Adrenal gland (tissue), 12 donors: ENCODE results near the gene STRN3. TPM values are rescaled to one million over a fixed set of nuclear protein-coding genes. Genes with fewer than 3 reads are reported as not detected.
"Not testable (repeated sequence)": the region's sequence is repeated elsewhere in the genome, so short reads cannot be mapped to it uniquely, and the experiment has no call there.

Source experiments
- DNase-seq, 7 donors: peaks; one replicate each; pipeline ENCODE4 v3.0.0-alpha.2; 2019 to 2020
- H3K27ac ChIP-seq, 5 donors: fragments of 200-600 bp; sonication (generic) in 4 of 5; 1 replicate in 3 of 5; 2 replicates in 2 of 5; pipeline versions ENCODE4 v1.5.1 to v1.8.0; 2016 to 2020; ENCODE audit warnings: mild to moderate bottlenecking in 1 of 5
- H3K27me3 ChIP-seq: fragments of 200-600 bp; 2 replicates; pipeline ENCODE4 v1.8.0; 2021
- H3K36me3 ChIP-seq, 2 donors: fragments of 200-600 bp; replicated peaks in 1 of 2; 1 replicate in 1 of 2; 2 replicates in 1 of 2; pipeline versions ENCODE4 v1.5.1 to v1.8.0; 2018 to 2022
- H3K4me1 ChIP-seq, 2 donors: fragments of 200-600 bp; replicated peaks in 1 of 2; 1 replicate in 1 of 2; 2 replicates in 1 of 2; pipeline versions ENCODE4 v1.5.1 to v1.8.0; 2018 to 2021
- H3K4me3 ChIP-seq, 4 donors: fragments of 200-600 bp; sonication (generic) in 3 of 4; one replicate each; pipeline ENCODE4 v1.5.1; 2016 to 2018
- H3K9me3 ChIP-seq, 3 donors: fragments of 200-600 bp; sonication (generic) in 1 of 3; replicated peaks in 1 of 3; 1 replicate in 2 of 3; 2 replicates in 1 of 3; pipeline versions ENCODE4 v1.5.1 to v1.8.0; 2016 to 2021
- CTCF ChIP-seq, 6 experiments: fragments of 450-650 bp in 4 of 6; fragments of 200-600 bp in 2 of 6; sonication (generic) in 1 of 6; IDR thresholded peaks; 1 replicate in 5 of 6; 2 replicates in 1 of 6; pipeline versions ENCODE4 v1.5.1 to v1.8.0; 2016 to 2021; ENCODE audit warnings: antibody characterized with exemption in 6 of 6, mild to moderate bottlenecking in 2 of 6, moderate library complexity in 1 of 6
- POLR2A ChIP-seq, 2 donors: fragments of 450-650 bp; IDR thresholded peaks; one replicate each; pipeline ENCODE4 v1.6.1; 2017; ENCODE audit warnings: antibody characterized with exemption in 2 of 2, mild to moderate bottlenecking in 2 of 2, moderate library complexity in 1 of 2
- WGBS, 4 donors: extraction: QIAGEN DNeasy Blood & Tissue Kit in 2 of 4; methylation state at CpG; one replicate each; pipeline versions ENCODE4 v1.1.5 to v1.1.7; 2013 to 2017; 5-methylcytosine and 5-hydroxymethylcytosine counted together
- intact Hi-C, 2 donors: fragments of 100-400 bp; cut with DNase I; formaldehyde crosslinking; loops; one replicate each; pipeline versions ENCODE4 v1.14.1 to v1.15.0; 2022 to 2023
- polyA plus RNA-seq, 3 donors: library from polyadenylated mRNA; stranded (reverse); fragments of 200-250 nt in 2 of 3; fragments of 350-450 nt in 1 of 3; fragmentation: Illumina TruSeq in 1 of 3; extraction: RNeasy Lipid Tissue Mini Kit (QIAGEN cat#74804) in 1 of 3; gene quantifications; one replicate each; pipeline ENCODE4 v1.2.3, GENCODE V29; 2013 to 2014
- total RNA-seq, 9 donors: library from RNA; depleted of rRNA in 4 of 9; stranded (reverse); fragments of >200 nt in 4 of 9; fragments of 120-200 nt in 1 of 9; fragmentation: NEBNext Ultra II Directional in 1 of 9; extraction: Animal tissue kit (Norgen Biotek cat#: 25700) in 1 of 9; gene quantifications; one replicate each; pipeline versions ENCODE4 v1.1.0 to v1.2.4, GENCODE V29; 2013 to 2023
- donor health status: healthy with polysubstance abuse.
- donor health status: Bipolar disorder and iron deficiency.
- donor health status: DM: yes; HTN: yes; CAD: no.
- donor health status: DM: no; HTN: no; CAD: no.
- donor health status: DM: no; HTN: no; CAD: no.
- donor health status: DM: yes; HTN: yes; CAD: no.

Gene STRN3
- total and polyA plus RNA-seq, 12 donors, result 11.0 to 61.2 (median 36.2) TPM

GRCh38 chr14:30903285-30904124 is 122.7 kb downstream of the STRN3 start:
- 91 to 97% (median 96%) methylated on average over 2 of the region's 2 CpGs for WGBS, 4 donors
- peaks cover 0 to 4% of the 10 kb centered on the region in 2 donors for H3K36me3 ChIP-seq
- no peak overlapping the region for H3K4me3 ChIP-seq
- peaks cover 4 to 5% of the 10 kb centered on the region in 2 donors for H3K4me1 ChIP-seq
- intact Hi-C loops, result no loop called here
- DNase-seq, result no peak
- H3K27ac ChIP-seq, result no peak overlapping the region
- H3K27me3 ChIP-seq, result no peaks in the 10 kb centered on the region
- no peaks in the 10 kb centered on the region for H3K9me3 ChIP-seq
- no peak for TF ChIP-seq POLR2A (IDR thresholded peaks at IDR 0.05)
- no peak for TF ChIP-seq CTCF (IDR thresholded peaks at IDR 0.05)

- H3K27me3 ChIP-seq, H3K27ac ChIP-seq, H3K4me1 ChIP-seq, H3K9me3 ChIP-seq, DNase-seq, H3K4me3 ChIP-seq, H3K36me3 ChIP-seq: not testable (repeated sequence)
- intact Hi-C loops, result loop anchor here in 1 of 2 donors (10.0 kb wide), 1 partner anchor 242 kb away; no protein-coding TSS in a partner anchor
- 80 to 92% (median 83%) methylated on average over 3 of the region's 3 CpGs for WGBS, 4 donors
Observed at GRCh38 chr14:30897121-30897520, 129.1 kb downstream of the STRN3 start.

- H3K4me3 ChIP-seq, result no peak overlapping the region
- H3K4me1 ChIP-seq, result no peaks in the 10 kb centered on the region
- H3K27me3 ChIP-seq, result no peaks in the 10 kb centered on the region
- no peak for DNase-seq
- H3K9me3 ChIP-seq, result no peaks in the 10 kb centered on the region
- TF ChIP-seq CTCF (IDR thresholded peaks at IDR 0.05) (no peak), POLR2A (IDR thresholded peaks at IDR 0.05) (no peak)
- H3K36me3 ChIP-seq, result peaks cover 0 to 6% of the 10 kb centered on the region in 2 donors
- intact Hi-C loops, result loop anchor here in 1 of 2 donors (10.0 kb wide), 1 partner anchor 242 kb away; no protein-coding TSS in a partner anchor
- H3K27ac ChIP-seq, result no peak overlapping the region
Observed at GRCh38 chr14:30896435-30896834, 129.7 kb downstream of the STRN3 start.

GRCh38 chr14:30894923-30895515 is 131.2 kb downstream of the STRN3 start:
- TF ChIP-seq POLR2A (IDR thresholded peaks at IDR 0.05) (no peak), CTCF (IDR thresholded peaks at IDR 0.05) (no peak)
- no peak for DNase-seq
- H3K4me1 ChIP-seq, result no peaks in the 10 kb centered on the region
- H3K4me3 ChIP-seq, result no peak overlapping the region
- 87 to 90% (median 89%) methylated on average over 4 of the region's 4 CpGs for WGBS, 4 donors
- no peaks in the 10 kb centered on the region for H3K9me3 ChIP-seq
- H3K27ac ChIP-seq, result no peak overlapping the region
- peaks cover 0 to 6% of the 10 kb centered on the region in 2 donors for H3K36me3 ChIP-seq
- intact Hi-C loops, result loop anchor here in 1 of 2 donors (10.0 kb wide), 1 partner anchor 240 kb away; no protein-coding TSS in a partner anchor
- H3K27me3 ChIP-seq, result no peaks in the 10 kb centered on the region
